IPS-NIHi11 (cell line): ENCODE measurements around the gene SH3BP4.
"Not testable (repeated sequence)": the region's sequence is repeated elsewhere in the genome, so short reads cannot be mapped to it uniquely, and the experiment has no call there.

ENCODE experiments used
- DNase-seq: peaks from one replicate; pipeline ENCODE4 v3.0.0; 2012; ENCODE audit warnings: mixed read lengths, low spot score

SH3BP4 gene

DNA sequence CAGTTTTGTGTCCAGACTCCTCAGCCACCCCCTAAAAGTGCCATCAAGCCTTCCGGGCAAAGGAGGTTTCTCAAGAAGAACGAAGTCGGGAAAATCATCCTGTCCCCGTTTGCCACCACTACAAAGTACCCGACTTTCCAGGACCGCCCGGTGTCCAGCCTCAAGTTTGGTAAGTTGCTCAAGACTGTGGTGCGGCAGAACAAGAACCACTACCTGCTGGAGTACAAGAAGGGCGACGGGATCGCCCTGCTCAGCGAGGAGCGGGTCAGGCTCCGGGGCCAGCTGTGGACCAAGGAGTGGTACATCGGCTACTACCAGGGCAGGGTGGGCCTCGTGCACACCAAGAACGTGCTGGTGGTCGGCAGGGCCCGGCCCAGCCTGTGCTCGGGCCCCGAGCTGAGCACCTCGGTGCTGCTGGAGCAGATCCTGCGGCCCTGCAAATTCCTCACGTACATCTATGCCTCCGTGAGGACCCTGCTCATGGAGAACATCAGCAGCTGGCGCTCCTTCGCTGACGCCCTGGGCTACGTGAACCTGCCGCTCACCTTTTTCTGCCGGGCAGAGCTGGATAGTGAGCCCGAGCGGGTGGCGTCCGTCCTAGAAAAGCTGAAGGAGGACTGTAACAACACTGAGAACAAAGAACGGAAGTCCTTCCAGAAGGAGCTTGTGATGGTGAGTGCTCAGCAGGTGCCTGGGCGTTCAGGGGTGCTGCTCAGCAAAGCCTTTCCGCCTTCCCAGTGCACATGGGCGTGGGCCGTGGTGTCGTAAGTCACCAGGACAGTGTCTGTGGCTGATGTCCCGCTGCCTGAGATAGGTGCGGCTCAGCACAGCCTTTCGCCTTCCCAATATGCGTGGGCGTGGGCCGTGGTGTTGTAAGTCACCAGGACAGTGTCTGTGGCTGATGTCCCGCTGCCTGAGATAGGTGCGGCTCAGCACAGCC is 91.0 kb downstream of the SH3BP4 start:
- DNase-seq = no peak

DNA sequence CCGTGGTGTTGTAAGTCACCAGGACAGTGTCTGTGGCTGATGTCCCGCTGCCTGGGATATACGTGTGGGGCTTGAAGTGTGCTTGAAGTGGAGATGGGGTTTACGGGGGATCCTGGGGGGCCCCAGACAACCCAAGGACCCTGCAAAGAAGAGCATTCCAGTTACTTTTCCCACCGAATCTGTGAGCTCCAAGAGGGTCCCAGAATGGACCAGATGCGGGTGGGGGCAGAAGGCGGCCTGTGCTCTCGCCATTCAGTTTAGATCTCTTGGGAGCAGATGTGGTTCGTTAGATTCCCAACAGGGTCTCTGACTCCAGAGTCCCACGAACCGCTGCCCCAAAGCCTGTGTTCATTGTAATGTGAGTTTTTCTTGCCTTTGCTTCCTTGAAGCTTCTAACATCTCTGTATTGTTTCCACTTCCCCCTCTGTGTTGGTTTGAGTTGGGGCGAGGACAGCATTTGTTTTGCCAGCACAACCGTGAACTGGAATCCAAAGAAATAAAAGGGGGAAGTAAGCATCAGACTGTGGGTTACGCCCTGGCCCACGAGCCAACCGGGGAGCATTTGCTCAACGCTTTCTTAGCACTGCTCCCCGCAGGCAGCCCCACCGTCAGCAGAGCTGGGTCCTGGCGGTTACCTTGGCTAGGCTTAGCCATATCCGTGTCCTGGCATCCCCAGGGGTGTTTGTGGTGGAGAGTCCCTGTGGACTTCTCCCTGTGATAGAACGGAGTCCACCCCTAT is 92.1 kb downstream of the SH3BP4 start:
- no peak for DNase-seq

DNA sequence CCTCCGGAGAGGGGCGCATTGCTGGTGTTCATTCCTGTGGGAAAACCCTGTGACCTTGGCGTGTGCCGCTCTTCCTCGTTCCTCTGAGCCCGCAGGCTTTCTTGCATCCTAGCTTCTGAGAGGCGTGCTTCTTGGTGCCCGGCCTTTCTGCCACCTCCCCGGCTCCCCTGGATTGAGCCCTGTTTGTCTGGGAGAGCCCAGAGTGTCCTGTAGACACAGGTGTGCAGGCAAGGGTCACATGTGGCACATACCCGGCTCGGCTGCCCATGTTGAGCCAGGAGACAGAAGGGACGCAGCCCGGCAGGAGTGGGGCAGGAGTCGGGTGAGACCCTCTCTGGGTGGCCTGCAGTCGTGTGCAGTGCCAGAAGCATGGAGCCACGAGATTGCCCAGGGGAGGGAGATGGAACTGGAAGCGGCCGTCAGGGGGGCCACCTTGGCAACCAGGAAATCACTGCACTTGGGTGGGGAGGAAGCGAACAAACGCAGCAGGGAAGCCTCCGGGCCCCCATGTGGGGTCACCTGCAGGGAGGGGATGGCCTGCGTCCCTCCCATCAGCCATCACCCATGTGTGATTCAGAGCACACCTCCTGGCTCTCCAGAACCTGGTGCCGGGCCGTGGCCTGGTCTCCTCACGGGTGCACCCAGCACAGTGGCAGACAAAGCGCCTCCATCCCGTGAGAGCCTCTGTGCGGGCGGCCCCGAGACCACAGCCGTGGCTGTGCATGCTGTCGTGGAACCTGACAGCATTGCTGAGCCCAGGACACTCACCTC is 92.9 kb downstream of the SH3BP4 start:
- no peak for DNase-seq

GRCh38 chr2:235045336-235045972 is 93.6 kb downstream of the SH3BP4 start:
- no peak for DNase-seq

DNA sequence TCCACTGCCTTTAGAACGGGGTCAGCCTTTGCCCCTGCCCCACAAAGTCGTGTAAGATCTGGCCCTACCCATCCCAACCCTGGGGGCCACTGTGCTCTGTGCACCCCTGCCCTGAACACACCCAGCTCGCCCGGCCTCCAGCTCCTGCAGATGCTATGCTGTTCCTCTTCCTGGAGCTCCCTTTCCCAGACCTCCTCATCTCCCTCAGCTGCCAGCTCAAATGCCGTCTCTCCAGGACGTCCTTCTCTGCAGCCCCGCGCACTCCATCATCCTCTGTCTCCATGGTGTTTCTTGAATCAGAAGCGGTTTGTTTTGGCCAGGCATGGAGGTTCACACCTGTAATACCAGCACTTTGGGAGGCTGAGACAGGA is 94.1 kb downstream of the SH3BP4 start:
- DNase-seq = no peak

GRCh38 chr2:235046589-235046988 is 94.8 kb downstream of the SH3BP4 start:
- DNase-seq = no peak

DNA sequence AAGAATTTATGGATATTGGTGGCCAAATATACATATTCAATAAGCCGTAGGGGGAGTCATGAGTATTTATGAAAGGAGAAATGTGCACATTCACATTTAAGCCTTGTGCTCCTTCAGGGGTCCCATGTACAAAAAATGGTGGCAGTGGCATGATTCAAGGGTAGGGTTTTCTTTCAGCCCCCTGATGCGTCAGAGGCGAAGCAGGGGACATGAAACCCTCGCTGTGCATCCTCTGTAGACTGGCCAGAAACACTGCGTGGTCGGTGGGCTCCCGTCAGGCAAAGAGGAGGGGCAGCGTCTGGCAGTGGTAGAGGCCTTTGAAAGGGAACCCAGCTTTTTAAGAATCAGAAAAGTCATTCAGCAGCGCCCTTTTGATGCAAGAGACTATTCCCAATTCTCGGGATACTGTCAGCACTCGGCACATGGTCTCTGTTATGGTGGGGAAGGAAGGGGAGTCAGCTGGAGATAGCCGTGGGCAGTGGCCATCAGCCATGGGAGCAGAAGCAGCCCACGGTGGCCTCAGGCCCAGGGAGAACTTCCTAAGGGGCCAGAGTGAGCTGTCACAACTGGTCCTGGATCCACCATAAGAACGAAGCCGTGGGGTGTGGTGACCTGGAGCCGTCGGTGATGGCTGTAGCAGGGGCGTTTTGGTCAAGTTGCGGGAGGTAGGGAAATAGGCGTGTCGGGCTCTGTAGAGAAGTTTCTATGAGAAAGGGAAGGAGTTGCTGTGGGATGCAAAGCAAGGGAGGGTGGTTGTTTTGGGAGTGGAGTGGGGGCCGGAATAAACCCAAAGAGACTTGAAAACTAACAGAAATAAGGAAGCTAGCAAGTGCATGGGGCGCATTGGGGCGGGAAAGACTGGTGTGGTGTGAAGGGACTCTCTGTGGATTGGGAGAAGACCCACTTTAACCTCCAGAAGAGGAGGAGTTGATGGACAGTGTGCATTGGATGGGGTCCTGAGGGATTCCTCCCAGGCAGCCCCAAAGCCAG is 95.6 kb downstream of the SH3BP4 start:
- no peak for DNase-seq

DNA sequence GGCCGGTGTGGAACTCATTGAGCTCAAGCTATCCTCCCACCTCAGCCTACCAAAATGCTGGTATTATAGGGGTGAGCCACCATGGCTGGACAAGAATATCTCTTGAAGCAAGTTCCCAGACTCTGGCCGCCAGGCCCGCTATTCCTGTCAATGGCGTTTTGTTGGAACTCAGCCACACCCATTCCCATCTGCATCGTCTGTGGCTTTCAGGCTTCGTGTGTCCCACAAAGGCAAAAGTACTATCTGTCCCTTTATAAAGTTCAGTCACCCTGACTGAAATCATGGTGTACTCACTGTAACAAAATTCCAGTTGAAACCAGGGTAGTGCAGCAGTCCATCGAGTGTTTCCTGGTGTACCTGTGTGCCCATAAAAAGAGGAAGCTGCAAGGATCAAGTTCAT is 96.7 kb downstream of the SH3BP4 start:
- no peak for DNase-seq

DNA sequence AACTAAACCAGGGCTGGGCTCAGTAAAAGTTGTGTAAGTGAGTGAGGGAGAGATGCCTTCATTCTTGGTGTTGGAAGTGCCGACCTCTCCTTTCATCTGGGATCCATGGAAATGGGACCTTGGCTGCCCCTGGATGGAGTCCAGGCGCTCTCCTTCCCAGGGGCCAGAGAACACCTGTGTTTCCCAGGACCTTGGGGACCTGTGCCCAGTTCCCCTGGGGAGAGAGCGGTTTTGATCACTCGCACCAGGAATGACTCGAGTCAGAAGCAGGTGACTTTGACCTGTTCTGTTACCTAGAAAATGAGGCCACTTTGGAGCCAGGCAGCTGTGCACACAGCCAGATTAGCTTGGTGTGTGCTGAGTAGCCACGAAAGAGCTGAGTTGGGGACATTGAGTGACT is 97.3 kb downstream of the SH3BP4 start:
- no peak for DNase-seq

DNA sequence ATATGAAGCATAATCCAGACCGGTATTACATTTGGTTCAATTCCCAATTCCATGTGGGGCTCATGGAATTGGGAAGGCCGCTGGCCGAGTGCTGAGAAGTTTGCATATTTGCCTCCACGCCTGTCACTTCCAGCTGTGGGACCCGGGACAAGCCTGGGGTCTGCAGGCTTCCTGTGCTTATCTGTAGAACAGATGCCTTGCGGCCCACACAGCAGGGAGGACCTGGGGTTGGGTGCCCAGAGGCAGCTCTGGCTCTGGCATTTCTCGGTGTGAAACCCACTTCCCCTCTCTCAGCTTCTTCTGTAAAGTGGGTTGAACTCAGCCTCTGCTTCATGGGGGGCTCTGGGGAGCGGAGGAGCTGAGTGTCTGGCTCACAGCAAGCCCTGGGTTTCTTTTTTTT is 97.9 kb downstream of the SH3BP4 start:
- DNase-seq = no peak

DNA sequence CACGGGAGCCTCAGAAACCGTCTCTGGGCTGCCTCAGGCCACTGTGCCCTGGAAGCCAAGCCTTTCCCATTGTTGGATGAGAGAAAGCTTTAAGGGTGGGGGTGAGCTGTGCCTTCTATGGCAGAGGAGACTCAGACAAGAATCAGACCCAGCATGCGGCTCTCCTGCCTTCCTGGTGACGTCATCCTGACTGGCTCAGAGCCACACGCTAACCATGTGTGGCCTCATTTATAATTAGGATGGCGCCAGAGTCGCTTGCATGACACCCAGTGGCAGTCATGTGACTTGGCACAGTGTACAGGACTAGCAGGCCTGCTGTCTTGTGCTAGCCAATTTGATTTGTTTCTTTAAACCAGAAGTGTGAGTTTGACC is 99.1 kb downstream of the SH3BP4 start:
- DNase-seq = peak; percentile 66

GRCh38 chr2:235051436-235052260 is 99.8 kb downstream of the SH3BP4 start:
- DNase-seq = no peak

DNA sequence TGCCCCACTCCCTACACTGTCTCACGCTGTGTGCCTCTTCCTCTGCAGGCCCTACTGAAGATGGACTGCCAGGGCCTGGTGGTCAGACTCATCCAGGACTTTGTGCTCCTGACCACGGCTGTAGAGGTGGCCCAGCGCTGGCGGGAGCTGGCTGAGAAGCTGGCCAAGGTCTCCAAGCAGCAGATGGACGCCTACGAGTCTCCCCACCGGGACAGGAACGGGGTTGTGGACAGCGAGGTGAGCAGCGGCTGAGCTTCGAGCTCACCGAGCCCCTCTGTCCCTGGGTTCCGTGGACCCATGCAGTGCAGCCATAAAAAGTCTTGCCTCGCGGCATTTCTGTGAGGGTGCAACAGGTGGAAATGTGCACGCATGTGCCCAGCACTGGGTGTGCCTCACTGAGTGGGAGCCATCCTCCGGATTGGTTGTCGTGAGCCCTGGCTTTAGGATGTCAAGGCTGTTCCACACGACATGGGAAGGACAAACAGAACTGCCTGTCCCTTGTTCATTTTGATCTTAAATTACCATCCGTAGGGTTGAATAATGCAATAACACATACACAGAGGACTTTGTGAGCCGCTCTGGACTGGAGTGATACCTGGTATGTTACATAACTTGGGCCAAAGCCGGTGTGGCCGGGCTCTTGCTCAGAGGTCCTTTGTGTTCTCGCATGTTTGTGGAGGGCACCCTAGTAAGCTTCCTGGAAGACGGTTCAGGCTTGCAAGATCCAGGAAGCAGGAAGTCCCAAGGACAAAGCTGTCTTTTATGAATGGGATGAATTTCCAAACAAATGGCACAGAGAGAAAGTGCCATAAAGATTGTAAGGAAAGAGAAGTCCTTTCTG is 100.9 kb downstream of the SH3BP4 start:
- DNase-seq = no peak

GRCh38 chr2:235053651-235054050 is 101.8 kb downstream of the SH3BP4 start:
- no peak for DNase-seq

DNA sequence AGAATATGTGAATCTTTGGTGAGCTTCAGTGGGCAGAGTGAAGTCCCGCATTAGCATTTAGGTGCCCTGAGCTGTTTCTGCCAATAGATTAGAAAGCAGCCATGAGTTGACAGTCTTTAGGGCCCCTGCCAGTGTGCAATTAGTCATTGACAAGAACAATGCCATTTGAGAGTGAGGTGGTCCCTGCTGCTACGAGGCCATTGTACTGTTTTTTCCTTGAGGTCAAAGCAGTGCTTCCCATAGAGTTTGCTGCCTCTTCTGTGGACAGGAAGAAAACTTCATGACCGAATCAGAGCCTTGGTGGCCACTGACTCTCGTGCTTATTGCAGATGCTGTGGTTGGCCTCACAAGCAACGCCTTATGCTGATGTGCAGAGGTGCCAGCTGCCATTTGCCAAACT is 102.7 kb downstream of the SH3BP4 start:
- no peak for DNase-seq

GRCh38 chr2:235054919-235055318 is 103.1 kb downstream of the SH3BP4 start:
- DNase-seq = no peak

DNA sequence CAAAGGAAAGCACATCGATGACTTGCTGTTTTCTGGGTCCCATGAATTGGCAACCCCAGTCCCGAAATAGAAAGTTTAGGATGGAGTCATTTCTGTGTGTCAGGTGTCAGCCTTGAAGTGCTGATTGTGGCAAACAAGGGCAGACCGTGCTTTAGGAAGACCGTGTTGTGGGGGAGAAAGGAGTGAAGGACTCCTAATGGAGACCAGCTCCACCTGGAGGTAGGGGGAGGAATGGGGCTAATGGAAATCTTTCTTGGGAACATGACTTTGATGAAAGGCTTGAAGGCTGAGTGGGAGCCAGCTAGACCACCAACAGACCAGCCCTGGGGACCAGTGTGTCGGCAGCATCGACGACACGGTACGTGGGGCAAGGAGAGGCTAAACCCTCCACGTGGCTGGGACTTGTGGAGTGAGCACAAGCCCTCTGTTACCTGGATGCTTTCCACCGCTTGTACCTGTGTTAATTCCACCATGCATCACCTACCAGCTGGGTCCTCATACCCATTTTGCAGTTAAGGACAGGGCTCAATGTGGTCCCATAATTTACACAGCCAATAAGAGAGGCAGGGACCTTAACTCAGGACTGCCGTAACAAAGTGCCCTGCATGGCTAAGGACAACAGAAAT is 104.2 kb downstream of the SH3BP4 start:
- DNase-seq = peak; percentile 73

DNA sequence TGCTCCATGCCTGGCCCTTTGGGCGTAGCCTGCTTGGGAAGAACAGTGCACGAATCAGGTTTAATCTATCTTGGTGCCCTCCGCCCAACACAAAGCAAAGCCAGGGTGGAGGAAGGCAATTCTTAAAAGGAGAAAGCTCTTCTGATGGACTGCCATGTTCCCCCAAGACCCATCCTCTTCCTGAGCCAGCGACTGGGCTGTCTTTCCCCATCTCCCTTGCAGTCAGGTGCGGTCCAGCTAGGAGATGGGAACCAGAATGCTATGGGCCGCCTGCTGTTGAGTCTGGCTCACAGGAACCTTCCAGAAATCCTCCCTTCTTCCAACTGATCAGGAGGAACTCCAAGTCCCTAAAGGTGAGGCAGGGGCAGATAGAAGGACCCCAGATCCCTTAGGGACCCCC is 105.0 kb downstream of the SH3BP4 start:
- no peak for DNase-seq

GRCh38 chr2:235057616-235058015 is 105.8 kb downstream of the SH3BP4 start:
- not testable (repeated sequence) for DNase-seq
